GM18868 (cell line): ENCODE results near the gene FPGS.
"Not testable (repeated sequence)": the region's sequence is repeated elsewhere in the genome, so short reads cannot be mapped to it uniquely, and the experiment has no call there.

Source experiments
- ATAC-seq: cut with Tn5 transposase; IDR thresholded peaks from one replicate; pipeline ENCODE4 v1.9.1; 2021; ENCODE audit warnings: mild to moderate bottlenecking, moderate library complexity; ENCODE audit not compliant: unreplicated experiment

Gene FPGS

GRCh38 chr9:127835991-127836516 lies 33.4 kb downstream of the FPGS start:
- ATAC-seq, result no peak

DNA sequence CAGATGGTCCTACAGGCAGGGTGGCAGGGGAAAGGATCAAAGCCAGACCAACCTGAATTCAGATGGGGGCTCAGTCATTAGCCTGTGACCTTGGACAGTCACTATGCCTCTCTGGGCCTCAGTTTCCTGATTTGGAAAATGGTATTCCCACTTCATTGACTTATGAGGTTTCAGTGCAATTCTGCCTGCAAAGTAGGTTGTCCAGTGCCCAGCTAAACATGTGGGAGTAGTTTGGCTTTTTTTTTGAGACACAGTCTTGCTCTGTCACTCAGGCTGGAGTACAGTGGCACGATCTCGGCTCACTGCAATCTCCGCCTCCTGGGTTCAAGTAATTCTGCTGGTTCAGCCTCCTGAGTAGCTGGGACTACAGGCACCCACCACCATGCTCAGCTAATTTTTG lies 33.9 kb downstream of the FPGS start:
- ATAC-seq, result not testable (repeated sequence)

GRCh38 chr9:127837346-127837745 lies 34.7 kb downstream of the FPGS start:
- ATAC-seq, result no peak

GRCh38 chr9:127838375-127839078 lies 35.8 kb downstream of the FPGS start:
- no peak for ATAC-seq

DNA sequence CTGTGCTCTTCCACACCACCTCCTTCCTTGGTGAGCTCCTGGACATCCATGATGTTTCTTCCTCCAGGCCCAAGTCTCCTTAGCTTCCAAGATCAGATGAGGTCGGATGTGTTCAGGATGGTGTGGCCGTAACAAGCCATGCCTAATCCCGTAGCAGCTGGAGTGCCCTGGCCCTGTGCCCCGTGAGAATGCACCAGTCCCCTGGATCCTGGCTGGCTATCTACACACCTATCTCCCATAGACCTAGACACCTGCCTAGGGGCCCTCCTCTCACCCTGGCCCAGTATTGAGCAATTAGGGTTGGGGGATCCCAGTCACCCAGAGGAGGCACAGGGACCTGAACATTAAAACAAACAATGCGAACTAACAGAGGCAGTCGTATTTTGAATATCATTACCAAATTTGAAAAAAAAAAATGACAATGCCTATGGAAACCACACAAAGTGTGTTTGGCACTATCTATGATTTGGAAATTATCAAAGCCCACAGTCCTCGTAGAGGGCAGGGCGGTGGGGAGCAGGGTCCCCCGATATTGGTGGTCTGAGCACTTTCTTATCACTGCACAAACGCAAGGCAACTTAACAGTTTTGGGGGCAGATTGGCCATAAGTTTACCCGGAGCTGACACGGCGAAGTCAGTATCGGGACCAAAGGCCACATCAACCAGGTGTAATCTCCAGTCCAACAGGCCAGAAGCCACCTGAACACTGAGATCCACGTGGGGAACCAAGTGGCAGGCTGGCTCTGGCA lies 38.6 kb downstream of the FPGS start:
- no peak for ATAC-seq

DNA sequence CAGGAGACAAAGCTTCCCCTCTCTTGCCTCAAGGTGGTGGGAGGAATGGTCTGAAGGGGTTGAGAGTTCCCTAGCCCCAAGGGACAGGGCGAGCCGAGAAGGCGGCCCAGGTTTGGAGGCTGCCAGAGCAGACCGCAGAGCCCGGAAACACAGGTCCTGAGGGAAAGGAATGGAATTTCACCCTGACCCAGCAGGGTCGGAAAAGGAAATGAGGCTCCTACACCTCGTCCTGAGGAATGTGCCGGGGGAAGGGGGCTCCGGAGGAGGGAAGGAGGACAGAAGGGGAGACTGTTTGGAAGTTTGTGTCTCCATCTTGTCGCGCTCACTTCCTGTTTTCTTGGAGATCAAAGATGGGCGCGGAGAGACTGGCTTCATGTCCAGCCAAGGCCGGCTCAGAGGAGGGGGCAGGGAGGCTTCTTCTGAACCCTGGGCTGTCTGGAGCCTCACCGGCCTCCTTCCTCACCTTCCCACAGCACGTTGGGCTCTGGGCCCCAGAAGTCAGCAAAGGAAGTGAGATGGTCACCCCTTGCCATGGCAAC lies 42.2 kb downstream of the FPGS start:
- ATAC-seq, result no peak

GRCh38 chr9:127845619-127846018 lies 42.9 kb downstream of the FPGS start:
- ATAC-seq, result not testable (repeated sequence)

DNA sequence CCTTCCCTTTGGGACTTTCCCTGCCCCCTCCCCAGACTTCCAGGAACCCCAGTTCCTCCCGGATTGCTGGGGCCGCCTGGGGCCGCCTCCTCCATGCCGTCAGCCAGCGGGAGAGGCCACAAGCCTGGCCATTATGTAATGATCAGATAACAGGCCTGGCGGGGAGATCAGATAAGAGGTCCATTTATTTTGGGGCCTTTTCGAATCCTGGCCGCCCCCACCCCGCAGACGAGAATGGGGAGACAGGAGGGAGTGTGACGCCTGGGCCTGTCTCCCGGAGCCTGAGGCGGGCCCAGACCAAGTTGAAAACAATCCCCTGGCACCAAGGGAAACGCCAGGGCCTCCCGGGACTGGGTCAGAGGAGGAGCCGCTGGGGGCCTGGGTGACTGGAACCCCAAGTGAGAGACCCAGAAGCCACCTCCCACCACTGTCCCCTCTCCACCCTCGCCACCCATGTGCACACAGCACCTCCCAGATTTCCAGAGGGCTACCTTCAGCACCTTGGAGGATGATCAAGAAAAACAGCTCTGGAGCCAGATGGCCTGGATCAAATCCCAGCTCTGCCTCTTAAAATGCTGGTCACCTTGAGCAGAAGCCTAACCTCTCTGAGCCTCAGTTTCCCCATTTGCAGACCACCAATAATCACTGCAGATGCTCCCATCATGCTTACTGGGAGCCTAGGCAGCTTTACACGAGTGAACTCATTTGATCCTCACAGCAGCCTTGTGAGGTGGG lies 43.9 kb downstream of the FPGS start:
- no peak for ATAC-seq

GRCh38 chr9:127847178-127847510 lies 44.5 kb downstream of the FPGS start:
- ATAC-seq, result no peak

DNA sequence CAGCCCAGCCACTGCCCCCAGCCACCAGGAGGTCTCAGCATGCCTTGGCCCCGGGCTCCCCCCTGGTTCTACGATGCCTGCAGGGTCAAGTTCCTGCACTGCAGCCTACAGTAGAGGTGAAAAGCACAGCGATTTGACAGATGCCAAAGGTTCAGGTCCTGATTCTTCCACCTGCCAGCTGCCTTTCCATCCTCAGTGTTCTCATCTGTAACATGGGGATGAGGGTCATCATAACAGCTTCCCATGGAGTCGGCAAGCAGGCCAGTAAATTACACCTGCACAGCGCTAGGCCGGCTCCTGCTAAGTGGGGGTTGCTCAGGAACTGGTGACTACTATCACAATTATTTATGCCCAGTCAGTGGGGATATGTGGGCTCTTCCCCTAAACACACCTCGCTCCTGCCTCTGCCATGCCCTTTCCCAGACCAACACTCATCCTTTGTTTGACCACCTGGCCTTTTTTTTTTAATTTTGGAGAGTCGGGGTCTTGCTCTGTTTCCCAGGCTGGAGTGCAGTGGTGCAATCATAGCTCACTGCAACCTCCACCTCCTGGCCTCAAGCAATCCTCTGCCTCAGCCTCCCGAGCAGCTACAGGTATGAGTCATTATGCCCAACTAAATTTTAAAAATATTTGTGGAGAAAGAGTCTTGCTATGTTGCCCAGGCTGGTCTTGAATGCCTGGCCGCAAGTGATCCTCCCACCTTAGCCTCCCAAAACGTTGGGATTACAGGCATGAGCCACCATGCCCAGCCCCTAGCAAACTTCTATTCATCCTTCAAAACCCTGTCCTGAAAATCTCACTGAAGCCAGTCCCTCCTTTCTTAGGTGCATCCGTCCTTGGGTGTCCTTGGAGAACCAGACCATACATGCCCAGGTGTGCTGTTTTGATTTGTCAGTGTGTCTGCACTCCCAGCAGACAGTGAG lies 45.4 kb downstream of the FPGS start:
- ATAC-seq, result no peak

GRCh38 chr9:127848756-127849504 lies 46.2 kb downstream of the FPGS start:
- no peak for ATAC-seq

GRCh38 chr9:127850286-127850830 lies 47.7 kb downstream of the FPGS start:
- ATAC-seq, result no peak

- no peak for ATAC-seq
Measured at GRCh38 chr9:127852829-127853228, 50.1 kb downstream of the FPGS start.

GRCh38 chr9:127853312-127854183 lies 50.9 kb downstream of the FPGS start:
- ATAC-seq, result no peak

- no peak for ATAC-seq
Measured at GRCh38 chr9:127854184-127854806, 51.6 kb downstream of the FPGS start, which contains the start of gene ENG. ENG (minus strand) TSS chr9:127854658; CDS start chr9:127854355, 303 bp downstream.

GRCh38 chr9:127854960-127855359 lies 52.3 kb downstream of the FPGS start:
- no peak for ATAC-seq

DNA sequence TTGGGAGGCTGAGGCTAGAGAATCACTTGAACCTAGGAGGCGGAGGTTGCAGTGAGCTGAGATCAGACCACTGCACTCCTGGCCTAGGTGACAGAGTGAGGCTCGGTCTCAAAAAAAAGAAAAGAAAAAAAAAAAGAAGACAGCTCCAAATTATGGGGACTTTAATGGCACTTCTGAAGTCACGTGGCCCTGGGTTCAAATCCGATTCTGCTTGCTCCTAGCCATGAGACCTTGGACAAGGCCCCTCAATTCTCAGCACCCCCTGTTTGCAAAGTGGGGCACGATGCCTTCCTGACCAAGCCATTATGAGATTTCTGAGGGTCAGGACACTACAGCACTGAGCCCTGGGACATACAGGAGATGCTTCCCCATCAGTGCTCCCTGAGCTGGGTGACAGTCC lies 52.8 kb downstream of the FPGS start:
- ATAC-seq, result no peak
